Activated CD4-positive, alpha-beta T cell treated with anti-CD3 and anti-CD28 coated beads for 4 hours (primary cell): ENCODE data around the gene IRF8.

Experiments
- DNase-seq, 2 donors: peaks; one replicate each; pipeline ENCODE4 v3.0.0-alpha.2; 2020

The IRF8 gene

DNA sequence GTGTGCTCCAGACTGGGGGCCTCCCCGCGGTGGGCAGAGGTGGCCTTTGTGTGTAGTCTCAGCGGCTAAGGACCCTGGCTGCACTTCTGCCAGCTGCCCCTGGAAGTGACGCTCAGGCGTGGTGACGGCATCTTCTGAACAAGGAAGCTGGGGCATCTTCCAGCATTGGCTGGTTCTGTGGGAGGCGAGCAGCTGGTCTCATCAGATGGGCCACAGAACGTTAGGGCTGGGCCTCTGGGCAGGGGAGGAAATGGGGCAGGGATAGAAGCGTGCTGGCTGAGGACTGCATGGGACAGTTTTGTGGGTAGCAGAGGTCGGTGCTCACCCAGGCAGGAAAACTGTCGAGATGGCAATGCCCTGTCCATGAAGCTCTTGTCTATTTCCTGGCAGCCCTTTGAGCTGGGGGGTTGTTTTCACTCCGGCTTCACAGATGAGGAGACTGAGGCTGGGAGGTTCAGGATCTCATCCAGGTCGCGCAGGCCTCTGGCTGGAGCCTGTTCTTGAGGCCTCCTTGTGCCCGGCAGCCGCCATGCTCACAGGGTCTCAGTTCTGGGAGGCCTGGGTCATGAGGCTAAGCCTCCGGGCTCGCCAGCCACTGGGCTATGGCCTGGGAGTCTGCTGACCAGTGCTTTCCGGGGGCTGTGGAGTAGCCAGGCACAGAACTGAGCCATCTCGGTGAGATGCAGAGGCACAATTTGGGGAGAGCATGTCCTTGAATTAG lies 16.3 kb downstream of the IRF8 start:
- DNase-seq, result no peak

DNA sequence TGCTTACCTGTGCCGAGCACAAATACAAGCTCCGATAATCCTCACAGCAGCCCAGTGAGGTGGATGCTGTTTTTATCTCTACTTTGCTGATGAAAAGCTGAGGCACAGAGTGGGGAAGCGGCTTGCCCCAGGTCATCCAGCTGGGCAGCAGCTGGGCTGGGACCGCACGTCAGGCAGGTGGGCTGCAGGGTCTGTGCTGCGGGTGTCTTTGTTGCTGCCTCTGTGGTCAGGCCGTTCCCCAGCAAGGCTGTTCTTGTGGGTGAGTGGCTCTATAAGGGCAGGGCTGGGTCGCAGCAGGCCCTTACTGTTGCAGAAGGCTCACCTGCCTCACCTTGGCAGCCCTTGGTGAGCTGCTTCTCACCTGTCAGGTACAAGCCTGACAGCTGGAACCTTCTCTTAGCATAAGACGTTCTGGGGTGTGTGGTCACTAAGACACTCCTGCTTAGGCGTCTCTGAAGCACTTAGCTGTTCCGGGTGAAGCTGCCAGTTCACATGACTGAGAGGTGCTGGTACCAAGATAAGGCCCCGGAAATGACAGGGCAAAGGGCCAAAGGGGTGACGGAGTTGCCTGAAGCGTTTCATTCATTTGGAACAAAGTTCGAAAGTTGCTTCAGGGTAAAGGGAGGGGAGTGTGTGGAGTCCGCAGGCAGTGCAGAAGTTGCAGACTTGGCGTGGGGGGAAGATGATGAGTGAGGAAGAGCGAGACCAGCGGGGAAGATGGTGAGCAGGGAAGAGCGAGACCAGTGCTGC lies 17.4 kb downstream of the IRF8 start:
- no peak for DNase-seq

- no peak for DNase-seq
Observed at GRCh38 chr16:85917012-85917411, 18.1 kb downstream of the IRF8 start.

- DNase-seq, result no peak
Observed at GRCh38 chr16:85917959-85918358, 19.0 kb downstream of the IRF8 start.

GRCh38 chr16:85918436-85918835 lies 19.5 kb downstream of the IRF8 start:
- DNase-seq, result no peak

GRCh38 chr16:85919271-85920267 lies 20.6 kb downstream of the IRF8 start:
- no peak for DNase-seq

DNA sequence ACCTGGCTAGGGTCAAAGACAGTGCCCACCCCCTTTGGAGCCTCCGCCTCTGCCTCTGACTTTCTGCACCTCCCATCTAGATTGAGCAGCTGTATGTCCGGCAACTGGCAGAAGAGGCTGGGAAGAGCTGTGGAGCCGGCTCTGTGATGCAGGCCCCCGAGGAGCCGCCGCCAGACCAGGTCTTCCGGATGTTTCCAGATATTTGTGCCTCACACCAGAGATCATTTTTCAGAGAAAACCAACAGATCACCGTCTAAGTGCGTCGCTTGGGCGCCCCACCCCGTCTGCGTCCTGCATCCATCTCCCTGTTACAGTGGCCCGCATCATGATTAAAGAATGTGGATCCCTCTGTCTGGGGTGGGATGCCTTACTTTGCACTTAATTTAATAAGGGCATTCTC lies 22.1 kb downstream of the IRF8 start:
- DNase-seq, result no peak

DNA sequence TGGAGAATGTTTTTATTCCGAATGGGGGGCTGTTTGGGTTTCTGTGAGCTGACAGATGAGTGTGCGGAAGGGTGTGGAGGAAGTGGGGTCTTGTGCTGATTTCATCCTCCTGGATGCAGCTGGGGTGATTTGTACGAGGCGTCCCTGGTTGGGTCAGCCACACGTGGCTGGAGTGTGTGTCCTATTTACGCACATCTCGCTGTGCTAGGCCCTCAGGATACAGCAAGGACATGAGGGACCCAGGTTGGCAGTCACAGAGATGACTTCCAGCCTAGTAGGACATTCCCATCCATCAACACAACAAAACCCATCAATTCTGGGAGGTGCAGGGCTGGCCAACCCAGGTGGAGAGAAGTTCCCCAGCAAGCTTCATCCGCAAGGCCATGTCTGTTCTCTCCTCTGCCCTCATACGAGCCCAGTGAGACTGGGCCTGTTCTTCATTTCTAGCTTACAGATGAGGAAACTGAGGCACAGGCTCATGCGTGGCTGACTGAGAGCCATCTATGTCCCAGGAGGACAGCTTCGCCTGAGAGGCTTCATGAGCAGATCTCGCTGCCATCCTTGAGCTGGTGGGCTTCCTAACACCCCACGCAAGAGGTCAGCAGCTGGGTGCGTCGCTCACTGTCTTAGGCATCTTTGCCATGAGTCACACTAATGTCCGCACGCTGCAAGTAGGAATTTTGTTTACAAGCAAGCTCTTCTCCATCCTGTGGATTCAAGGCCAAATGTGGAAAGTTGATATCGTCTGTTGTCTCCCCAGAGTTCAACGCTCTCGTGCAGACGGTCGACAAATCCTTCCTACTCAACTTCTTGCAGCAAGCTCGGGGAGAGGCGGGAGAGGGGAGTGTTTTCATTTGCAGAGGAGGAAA lies 24.4 kb downstream of the IRF8 start:
- DNase-seq, result no peak

- DNase-seq, result peak; percentile 39 to 43
Observed at GRCh38 chr16:85924675-85925074, 25.7 kb downstream of the IRF8 start.

DNA sequence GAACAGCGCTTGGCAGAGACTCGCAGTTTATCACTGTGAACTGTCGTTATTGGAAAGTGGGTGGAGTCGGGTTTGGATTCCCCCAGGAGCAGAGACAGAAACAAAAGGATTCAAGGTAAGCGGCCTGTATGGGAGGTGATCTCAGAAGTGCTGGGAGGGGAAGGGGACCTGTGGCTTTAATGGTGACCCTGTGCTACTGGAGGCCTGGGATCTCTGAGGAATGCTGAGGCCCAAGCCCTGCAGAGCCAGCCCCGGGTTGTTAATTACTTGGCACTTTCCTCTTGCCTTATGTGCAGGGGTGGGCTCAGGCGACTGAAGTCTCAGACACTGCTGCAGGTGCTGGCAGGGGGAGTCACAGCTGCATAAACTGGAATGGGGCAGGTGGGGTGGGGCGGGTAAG lies 27.4 kb downstream of the IRF8 start:
- DNase-seq, result no peak

- DNase-seq, result no peak
Observed at GRCh38 chr16:85927371-85927770, 28.4 kb downstream of the IRF8 start.

GRCh38 chr16:85927959-85928358 lies 29.0 kb downstream of the IRF8 start:
- DNase-seq, result no peak

DNA sequence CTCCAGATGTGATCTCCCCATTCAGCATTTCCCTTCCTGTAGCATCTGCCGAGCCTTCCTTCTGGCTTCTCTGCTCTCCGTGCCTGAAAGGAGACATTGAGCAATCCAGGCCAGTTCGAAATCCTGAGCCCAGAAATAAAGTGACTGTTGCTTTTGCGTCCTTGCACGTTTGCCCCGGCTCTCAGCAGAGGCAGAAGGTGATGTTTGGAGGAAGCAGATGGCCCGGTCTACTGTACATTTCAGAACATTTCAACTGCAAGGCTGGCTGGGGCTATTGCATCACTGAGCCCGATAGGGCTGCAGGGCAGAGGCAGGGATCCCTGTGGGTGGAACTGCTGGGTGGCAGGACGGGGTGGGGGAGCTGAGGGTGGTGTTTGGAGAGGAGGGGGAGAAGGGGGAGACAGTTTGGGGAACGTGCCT lies 29.4 kb downstream of the IRF8 start:
- DNase-seq, result no peak

GRCh38 chr16:85929259-85929721 lies 30.3 kb downstream of the IRF8 start:
- no peak for DNase-seq

DNA sequence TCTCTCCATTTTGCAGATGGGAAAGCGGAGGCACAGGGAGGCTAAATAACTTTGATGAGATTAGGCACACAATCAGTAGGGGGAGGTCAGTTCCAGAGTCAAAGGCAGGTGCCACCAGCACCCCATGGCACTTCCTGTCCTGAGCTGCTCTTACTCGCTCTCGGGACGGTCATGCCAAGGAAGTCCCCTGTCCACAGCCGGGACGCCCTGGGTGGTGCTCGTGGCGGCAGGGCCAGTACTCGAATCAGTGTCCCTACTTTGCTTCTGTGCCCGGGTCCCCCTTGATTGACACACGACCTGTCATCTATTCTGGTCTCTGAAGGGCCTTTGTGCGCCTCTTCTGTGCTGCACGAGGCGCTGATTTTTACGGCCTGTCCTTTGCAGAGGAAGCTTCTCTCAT lies 31.3 kb downstream of the IRF8 start:
- no peak for DNase-seq

DNA sequence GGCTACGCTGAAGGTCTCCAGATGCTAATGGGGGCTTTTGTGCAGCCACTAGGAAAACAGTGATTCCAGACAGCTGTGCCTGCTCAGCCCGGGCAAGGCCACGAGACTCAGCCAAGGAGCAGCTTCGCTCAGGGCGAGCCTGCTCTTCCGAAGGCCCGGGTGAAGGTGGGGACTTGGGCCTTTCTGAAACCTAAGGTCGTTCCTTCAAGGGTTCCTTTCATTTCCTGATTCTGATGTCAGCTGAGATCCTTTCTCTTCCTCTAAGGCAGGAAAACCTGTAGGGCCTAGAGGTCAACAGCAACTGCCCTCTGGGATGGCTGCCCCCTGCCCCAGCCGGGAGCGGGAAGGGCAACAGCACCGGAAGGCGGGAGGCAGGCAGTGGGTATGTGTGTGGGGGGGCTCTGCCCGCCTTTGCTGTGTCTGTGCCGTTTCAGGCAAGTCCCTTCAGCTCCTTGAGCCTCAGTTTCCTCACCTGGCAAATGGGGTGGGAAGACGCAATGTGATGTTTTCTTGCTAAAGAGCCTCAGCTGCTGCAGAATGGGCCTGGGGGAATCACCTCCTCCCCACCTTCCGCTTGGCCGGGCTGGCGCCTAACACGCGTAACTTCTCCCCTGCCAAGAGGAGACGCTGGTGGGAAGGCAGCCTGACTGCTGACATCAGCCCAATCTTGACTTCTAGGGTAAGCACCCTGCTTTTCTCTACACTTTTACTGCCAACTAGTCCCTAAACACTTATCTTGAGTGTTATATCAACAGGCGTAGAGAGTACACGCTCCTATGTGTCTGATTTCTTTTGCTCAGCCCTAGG lies 32.8 kb downstream of the IRF8 start:
- DNase-seq, result no peak

DNA sequence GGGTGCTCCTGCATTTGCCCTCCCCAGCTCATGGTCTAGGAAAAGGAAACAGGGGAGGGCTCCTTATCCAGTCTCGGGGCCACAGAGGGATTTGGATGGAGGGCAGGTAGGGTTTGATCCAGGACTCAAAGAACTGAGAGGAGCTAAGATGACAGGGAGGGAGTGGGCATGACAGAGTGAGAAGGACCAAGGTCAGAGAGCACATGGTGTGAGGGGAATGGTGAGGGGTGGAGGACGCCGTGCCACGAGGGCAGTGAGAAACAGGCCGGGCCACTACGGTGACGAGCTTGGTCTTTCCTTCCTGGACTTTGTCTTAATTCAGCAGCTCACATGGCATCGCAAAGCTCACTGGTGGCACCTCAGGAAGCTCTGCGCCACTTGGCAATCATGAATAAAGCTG lies 35.2 kb downstream of the IRF8 start:
- DNase-seq, result no peak

DNA sequence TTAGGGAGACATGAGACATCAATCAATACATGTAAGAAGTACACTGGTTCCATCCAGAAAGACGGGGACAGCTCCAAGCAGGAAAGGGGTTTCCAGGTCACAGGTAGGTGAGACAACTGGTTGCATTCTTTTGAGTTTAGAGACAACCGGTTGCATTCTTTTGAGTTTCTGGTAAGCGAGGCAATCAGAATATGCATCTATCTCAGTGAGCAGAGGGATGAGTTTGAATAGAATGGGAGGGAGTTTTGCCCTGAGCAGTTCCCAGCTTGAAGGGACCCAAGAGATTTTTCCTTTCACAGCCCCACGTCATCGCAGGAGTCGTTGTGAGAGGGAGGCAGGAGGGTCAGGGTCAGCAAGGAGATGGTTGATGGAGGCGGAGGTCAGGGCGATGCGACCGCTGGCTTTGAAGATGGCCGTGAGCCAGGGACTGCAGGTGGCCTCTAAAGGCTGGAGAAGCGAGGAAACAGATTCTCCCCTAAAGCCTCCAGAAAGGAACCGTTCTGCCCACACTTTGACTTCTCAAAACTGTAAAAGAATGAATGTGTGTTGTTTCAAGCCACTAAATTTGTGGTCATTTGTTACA lies 36.5 kb downstream of the IRF8 start:
- no peak for DNase-seq

DNA sequence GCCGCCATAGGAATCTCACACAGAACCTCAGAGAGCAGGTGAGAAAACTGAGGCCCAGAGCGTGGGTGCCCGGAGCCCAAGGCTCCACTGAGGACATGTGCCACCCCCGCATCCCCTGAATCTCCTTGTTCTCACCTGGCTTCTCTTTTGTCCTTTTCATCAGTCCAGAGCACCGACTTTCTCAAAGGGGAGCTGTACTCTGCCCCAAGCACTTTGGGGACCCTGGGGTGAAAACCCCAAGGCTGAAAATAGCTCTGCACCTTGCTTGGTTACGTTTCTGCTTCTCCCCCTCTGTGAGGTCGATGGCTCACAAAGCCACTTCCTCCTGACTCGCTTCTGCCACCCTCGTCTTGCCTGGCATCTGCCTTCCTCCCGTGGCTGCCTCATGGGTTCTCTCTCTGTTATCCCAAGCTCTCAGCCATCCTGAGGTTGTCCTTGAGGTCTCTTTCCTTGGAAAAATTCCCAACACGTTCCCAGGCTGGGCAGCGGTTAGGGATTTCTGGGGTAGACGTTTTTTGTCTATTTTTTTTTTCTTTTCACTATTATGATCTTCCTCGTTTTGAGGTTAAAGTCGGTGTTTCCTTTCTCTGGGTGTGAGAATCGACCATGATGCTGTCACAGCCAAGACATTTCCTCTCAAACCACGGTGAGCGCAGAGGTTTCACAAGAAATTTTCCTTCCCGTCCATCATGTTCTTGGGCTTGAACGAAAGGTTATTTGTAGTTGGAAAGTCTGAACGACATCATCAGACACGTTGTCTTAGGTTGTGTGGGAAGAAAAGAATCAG lies 37.2 kb downstream of the IRF8 start:
- peak; percentile 72 to 80 for DNase-seq

DNA sequence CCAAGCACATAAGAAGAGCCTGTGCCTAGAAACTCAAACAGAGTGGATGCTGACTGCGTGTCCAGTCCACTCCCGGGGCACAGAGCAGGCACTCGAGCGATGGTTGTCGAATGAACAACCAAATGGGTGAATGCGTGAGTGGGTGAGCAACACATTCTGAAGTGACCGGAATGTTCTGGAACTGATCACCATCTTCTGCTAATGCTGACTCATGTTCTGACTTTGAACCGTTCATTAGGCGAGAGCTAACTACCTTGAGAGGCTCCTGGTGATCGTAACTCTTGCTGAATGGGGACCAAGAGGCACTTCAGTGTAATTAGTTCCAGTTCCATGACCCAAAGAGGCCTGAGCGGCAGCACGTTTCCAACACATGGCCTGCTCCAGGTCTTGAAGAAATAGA lies 37.9 kb downstream of the IRF8 start:
- DNase-seq, result peak; percentile 40 to 41
